Stimulated activated CD4-positive, alpha-beta T cell treated with anti-CD3 and anti-CD28 coated beads, TNF-alpha, amount 100 ng/mL, for 4 hours (primary cell): Measurements from ENCODE around the gene NCK1.
"Not testable (repeated sequence)": the region's sequence is repeated elsewhere in the genome, so short reads cannot be mapped to it uniquely, and the experiment has no call there.

ENCODE experiments used
- DNase-seq, 3 experiments: peaks; one replicate each; pipeline ENCODE4 v3.0.0-alpha.2; 2020; ENCODE audit warnings: low read depth in 3 of 3

The NCK1 gene

DNA sequence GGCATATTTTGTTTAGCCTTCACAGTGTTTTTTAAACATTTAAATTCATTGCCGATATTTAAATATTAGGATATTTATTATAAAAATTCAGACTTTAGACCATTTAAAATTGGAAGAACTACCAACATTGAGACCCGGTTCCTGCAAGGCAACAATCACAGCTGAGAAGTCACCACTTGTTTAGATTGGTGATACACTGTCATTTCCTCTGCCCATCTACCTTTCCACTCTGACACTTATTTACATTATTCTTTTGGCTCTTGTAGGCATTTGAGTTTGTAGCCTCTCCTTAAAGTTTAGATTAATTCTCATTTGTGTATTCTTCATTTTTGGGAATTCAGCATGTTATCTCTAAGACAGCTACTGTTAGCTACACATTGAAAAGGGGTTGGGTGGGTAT, 85.5 kb downstream of the NCK1 start:
- no peak for DNase-seq

DNA sequence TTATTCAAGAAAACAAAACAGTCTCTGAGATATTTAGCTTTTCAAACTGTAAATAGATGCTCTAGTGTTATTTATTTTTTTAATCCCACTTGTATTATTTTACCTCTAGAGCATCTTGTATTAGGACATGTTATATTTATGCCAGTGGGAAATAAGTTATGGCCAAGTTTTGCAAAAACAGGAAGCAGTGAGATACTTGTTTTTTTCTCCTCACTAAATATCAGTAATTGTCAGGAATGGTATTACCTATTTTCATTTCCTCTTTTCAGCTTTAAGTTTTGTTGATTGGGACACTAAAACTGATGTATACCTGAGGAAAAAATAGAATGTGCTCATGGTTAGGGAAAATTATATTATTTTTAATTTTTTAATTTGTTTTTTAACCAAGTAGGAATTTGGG, 87.1 kb downstream of the NCK1 start:
- DNase-seq: no peak

GRCh38 chr3:136949708-136950107, 87.7 kb downstream of the NCK1 start:
- DNase-seq: no peak

GRCh38 chr3:136950623-136951022, 88.6 kb downstream of the NCK1 start:
- DNase-seq: no peak

- DNase-seq: no peak
Observed at GRCh38 chr3:136952292-136952691, 90.3 kb downstream of the NCK1 start.

GRCh38 chr3:136954251-136954650, 92.2 kb downstream of the NCK1 start:
- no peak for DNase-seq

DNA sequence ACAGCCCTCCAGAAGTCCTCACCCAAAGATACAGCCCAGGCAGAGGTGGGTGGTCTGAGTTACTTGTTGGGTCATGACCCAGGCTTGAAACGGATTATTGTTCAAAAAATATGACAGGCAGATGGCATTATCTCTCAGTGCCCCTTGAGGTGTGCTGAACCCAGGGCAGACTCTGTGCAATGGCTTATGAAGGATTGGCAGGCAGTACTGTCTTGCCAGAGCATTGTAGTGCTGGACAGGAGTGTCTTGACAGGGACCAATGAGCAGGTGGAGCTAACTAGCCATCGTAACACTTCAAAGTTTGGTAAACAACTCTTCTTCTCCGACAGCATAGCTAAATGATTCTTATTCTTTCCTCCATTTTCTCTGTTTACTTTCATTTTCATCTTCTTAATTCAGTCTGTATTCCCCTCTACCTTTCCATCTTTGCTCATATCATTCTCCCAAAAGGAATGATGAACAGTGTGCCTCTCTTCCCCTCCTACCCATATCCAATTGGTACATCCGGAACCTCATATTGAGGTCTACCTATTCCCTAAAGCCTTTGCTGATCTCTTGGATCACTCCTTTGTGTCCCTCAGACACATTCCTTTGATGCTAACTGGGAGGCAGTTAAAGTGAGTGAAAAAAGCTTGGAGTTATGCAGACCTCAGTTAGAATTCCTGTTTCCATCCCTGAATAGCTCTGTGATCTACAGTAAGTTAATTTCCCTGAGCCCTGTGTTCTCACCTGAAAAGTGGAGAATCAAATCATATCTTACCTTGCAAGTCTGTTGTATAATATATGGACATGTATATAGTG, 93.2 kb downstream of the NCK1 start:
- no peak for DNase-seq

- DNase-seq: no peak
Observed at GRCh38 chr3:136955813-136956212, 93.8 kb downstream of the NCK1 start.

DNA sequence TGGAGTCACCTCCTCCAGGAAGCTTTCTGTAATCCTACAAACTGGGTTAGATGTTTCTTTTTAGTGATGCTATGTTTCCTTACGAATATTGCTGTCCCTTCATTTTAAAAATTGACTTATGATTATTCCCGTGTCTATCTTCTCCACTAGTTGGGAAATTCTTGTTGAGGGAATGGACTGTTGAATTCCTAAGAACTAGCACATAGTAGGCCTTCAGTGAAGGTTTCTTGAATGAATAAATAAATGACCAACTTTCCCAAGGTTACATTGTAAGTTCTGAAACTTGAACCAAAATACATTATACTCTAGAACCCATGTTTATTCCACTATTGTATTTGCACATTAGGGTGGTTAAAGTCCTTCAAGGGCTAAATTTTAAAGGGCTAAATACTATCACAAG, 95.0 kb downstream of the NCK1 start:
- no peak for DNase-seq

GRCh38 chr3:136957751-136958288, 95.8 kb downstream of the NCK1 start, which contains the start of gene IL20RB:
Gene IL20RB, plus strand, starts transcription at chr3:136957983. Its CDS starts 131 bp downstream, at chr3:136958114.
- no peak for DNase-seq

DNA sequence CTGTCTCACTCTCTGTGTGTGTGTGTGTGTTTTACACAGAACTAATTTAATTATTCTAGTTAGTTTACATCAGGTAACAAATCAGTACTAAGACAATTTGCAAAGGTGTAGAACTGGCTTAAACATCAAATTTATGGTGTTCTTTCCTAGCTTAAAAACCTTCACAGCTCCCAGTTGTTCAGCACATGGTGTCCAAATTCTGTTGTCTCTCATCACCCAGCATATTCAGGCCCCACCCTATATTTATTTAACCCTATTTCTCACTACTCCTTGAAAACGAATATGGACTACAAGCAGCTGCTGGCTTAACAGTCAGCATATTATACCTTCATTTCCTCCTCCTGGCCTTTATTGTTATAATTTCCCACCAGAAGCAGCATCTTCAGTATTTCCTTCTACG, 96.9 kb downstream of the NCK1 start:
- DNase-seq: no peak

GRCh38 chr3:136959599-136959998, 97.6 kb downstream of the NCK1 start:
- DNase-seq: no peak

DNA sequence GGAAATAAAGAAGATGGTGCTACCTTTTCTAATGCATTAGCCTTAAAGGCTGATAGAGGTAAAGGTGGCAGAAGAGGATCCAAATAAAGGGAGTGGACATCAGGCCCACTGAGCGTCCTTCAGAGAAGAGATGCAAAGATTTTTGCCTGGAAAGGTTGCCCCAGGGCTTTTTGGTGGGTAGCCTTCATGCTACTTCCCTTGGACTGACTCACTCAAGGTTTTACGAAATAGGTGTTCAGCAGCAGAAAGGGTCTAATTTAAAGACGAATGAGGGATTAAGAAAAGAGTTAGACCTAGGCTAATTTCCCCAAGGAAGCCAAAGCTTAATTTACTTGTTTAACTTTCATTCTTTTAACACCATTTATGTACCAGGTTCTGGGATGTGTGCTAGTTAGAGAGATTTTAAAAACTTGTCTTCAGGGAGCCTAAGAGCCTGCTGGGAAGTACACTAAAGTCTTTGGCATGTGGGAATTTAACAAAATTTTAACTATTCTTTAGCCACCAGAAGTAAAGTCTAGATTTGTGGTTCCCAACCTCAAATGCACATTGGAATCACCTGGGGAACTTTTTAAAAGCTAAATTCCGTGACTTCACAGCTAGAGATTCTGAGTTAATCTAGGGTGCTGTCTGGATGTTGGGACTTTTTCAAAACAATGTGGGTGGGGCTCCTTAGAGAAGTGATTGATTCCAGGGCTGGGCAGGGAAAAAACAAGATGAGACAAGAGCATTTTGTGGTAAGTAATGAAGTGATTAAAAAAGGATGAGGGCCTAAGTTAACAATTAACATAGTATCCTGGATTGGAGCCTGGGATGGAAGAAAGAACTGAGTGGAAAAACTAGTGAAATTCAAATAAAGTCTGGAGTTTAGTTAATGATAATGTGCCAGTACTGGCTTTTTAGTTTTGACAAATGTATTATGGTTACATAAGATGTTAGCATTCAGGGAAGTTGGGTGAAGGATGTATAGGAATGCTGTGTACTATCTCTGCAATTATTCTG, 99.1 kb downstream of the NCK1 start:
- no peak for DNase-seq

DNA sequence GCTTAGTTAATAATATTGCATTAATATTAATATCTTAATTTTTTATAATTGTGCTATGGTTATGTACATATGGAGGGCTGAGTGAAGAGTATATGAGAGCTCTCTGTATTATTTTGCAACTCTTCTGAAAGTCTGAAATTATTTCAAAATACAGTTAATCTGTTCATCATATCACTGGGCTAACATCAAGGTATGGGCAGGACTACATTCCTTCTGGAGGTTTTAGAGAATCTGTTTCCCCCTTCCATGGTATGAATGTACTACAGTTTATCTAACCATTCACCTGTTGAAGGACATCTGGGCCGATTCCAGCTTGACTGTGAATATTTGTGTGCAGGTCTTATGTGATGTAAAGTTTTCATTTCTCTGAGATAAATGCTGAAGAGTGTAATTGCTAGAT, 100.9 kb downstream of the NCK1 start:
- DNase-seq: no peak

DNA sequence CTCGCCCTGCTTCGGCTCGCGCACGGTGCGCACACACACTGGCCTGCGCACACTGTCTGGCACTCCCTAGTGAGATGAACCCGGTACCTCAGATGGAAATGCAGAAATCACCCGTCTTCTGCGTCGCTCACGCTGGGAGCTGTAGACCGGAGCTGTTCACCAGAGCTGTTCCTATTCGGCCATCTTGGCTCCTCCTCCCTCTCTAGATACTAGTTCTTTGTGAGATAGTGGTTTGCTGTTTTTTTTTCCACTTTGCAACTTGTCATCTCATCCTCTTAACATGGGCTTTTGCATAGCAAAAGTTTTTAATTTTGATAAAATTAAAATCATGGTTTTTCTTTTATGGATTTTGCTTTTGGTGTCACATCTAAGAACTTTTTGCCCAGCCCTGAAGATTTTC, 107.5 kb downstream of the NCK1 start:
- DNase-seq: not testable (repeated sequence)

DNA sequence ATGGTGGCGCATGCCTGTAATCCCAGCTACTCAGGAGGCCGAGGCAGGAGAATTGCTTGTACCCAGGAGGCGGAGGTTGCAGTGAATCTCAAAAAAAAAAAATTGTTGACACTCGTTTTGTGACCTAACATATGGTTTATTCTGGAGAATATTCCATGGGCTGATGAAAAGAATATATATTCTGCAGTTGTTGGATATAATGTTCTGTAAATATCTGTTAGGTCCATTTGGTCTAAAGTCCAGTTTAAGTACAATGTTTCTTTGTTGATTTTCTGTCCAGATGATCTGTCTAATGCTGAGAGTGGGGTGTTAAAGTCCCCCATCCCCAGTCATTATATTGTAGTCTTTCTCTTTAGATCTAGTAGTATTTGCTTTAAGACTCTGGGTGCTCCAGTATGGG, 111.3 kb downstream of the NCK1 start:
- DNase-seq: no peak

GRCh38 chr3:136974670-136975069, 112.7 kb downstream of the NCK1 start:
- DNase-seq: no peak

GRCh38 chr3:136979204-136979603, 117.2 kb downstream of the NCK1 start:
- DNase-seq: no peak

GRCh38 chr3:136979684-136980083, 117.7 kb downstream of the NCK1 start:
- DNase-seq: no peak

GRCh38 chr3:136982033-136982432, 120.0 kb downstream of the NCK1 start:
- no peak for DNase-seq

DNA sequence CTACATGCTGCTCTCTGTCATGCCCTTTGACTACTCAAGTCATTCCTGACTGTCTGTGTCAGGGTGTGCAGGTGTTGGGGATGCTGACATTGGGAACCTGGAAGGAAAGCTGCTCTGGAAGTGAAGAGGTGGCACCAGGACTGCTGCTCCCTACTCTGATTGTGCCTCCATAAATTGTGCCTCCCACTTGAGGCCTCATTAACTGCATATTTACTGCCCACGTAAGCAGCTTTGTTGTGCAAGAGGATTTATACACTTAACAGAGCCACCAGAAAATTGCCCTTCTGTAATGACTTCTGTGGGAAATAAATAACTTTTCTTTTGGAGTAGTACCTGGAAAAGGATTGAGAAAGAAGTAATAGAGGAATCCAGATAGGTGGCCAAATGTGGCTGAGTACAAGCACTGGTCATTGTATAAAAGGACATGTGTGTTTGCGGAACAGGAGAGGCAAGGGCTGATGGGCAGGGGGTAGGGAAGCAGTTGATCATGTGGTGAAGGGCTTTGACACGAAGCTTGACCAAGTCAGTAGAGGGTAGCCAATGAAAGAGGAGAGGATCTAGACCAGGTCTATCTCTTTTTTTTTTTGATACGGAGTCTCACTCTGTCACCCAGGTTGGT, 120.6 kb downstream of the NCK1 start:
- DNase-seq: no peak

DNA sequence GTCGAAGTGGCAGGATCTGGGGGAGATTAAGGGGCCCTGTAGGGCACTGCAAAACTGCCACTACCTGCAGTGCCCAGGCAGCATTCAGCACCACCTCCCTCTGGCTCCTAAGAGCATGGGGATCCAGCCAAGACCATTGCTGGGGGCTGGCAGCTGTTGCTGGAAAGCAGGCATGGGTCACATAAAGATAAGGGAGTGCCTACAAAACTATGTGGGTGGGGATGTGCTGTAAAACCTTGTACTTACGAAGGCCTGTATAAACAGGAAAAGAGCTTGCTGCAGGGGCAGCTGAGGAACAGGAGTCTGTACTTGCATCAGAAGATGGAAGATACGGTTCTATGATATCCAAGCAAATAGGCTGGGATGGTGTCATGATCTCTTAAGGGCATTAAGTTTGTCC, 122.8 kb downstream of the NCK1 start:
- no peak for DNase-seq
